ENCODE measurements around the gene METTL27.

DNA sequence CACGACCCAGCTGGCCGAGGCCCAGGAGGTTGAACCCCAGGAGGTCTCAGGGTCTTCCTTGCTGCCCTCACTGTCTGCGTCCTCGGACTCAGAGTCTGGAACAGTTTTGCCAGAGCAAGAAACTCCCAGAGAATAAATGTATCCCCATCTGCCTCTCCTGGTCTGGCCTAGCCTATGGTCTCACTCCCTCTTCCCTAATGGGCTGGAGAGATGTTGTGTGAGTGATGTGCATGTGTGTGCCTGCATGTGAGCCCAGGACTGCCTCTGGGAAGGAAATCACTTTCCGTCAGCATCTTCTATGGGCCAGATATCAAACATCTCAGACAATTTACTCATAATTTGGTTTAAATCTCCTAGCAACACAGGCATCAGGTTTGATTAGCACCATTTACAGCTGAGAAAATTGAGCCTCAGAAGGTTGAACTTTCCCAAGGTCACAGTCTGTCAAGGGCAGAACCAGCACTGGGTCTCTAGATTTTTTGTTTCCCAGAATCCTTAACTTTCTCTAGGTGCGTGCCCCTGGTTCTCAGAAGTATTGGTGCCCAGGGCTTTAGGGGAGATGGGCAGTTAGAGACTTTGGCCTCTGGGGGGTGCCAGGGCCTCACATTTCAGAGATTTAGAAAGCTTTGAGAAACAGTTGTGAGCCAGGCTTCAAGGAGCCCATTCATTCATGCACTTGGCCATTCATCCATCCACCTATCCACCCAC, 23.6 kb upstream of the METTL27 start:
- TF ChIP-seq, protein P1, sequence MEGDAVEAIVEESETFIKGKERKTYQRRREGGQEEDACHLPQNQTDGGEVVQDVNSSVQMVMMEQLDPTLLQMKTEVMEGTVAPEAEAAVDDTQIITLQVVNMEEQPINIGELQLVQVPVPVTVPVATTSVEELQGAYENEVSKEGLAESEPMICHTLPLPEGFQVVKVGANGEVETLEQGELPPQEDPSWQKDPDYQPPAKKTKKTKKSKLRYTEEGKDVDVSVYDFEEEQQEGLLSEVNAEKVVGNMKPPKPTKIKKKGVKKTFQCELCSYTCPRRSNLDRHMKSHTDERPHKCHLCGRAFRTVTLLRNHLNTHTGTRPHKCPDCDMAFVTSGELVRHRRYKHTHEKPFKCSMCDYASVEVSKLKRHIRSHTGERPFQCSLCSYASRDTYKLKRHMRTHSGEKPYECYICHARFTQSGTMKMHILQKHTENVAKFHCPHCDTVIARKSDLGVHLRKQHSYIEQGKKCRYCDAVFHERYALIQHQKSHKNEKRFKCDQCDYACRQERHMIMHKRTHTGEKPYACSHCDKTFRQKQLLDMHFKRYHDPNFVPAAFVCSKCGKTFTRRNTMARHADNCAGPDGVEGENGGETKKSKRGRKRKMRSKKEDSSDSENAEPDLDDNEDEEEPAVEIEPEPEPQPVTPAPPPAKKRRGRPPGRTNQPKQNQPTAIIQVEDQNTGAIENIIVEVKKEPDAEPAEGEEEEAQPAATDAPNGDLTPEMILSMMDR (IDR thresholded peaks at IDR 0.05) = peak; percentile 20 to 71 (median 43)
- TF ChIP-seq POLR2AphosphoS5 (IDR thresholded peaks at IDR 0.05) = no peak
